ENCODE data around the gene SART3. TPM values are rescaled to one million over a fixed set of nuclear protein-coding genes. Genes with fewer than 3 reads are reported as not detected.

Gene SART3
- total and polyA plus RNA-seq, 10 donors: 13.1 to 118 (median 64.9) TPM

DNA sequence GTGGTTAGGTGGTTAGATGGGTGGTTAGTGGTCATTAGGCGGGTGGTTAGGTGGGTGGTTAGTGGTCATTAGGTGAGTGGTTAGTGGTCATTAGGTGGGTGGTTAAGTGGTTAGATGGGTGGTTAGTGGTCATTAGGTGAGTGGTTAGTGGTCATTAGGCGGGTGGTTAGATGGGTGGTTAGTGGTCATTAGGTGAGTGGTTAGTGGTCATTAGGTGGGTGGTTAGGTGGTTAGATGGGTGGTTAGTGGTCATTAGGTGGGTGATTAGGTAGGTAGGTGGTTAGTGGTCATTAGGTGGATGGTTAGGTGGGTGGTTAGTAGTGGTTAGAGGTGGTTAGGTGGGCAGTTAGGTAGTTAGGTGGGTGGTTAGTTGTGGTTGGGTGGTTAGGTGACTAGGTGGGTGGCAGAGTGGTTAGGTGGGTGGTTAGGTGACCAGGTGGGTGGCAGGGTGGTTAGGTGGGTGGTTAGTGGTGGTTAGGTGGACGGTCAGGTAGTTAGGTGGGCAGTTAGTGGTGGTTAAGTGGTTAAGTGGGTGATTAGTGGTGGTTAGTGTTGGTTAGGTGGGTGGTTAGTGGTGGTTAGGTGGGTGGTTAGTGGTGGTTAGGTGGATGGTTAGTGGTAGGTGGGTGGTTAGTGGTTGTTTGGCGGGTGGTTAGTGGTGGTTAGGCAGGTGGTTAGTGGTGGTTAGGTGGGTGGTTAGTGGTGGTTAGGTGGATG lies 44.9 kb upstream of the SART3 start:
- TF ChIP-seq, protein P1, sequence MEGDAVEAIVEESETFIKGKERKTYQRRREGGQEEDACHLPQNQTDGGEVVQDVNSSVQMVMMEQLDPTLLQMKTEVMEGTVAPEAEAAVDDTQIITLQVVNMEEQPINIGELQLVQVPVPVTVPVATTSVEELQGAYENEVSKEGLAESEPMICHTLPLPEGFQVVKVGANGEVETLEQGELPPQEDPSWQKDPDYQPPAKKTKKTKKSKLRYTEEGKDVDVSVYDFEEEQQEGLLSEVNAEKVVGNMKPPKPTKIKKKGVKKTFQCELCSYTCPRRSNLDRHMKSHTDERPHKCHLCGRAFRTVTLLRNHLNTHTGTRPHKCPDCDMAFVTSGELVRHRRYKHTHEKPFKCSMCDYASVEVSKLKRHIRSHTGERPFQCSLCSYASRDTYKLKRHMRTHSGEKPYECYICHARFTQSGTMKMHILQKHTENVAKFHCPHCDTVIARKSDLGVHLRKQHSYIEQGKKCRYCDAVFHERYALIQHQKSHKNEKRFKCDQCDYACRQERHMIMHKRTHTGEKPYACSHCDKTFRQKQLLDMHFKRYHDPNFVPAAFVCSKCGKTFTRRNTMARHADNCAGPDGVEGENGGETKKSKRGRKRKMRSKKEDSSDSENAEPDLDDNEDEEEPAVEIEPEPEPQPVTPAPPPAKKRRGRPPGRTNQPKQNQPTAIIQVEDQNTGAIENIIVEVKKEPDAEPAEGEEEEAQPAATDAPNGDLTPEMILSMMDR (IDR thresholded peaks at IDR 0.05 in 8 of 11, conservative IDR thresholded peaks at IDR 0.05 in 3 of 11): no peak
- TF ChIP-seq POLR2AphosphoS5 (IDR thresholded peaks at IDR 0.05): no peak
- no peak for TF ChIP-seq POLR2A (IDR thresholded peaks at IDR 0.05)
- Histone ChIP-seq H3K4me3 (no peak overlapping the region), H3K27me3 (replicated peaks in 1 of 7) (peaks cover 0 to 13% (median 0%) of the 10 kb centered on the region in 7 donors), H3K27ac (peak overlapping the region in 1 of 8 donors; percentile 21), H3K36me3 (no peaks in the 10 kb centered on the region), H3K9me3 (no peaks in the 10 kb centered on the region), H3K4me1 (peaks cover 0 to 12% (median 0%) of the 10 kb centered on the region in 6 donors)
- DNase-seq: no peak
- intact Hi-C loops (cut with DNase I; ENCODE audit: low total_unique reads): no loop called here
- WGBS, 5 donors: 74 to 91% (median 80%) methylated on average over 4 of the region's 4 CpGs

DNA sequence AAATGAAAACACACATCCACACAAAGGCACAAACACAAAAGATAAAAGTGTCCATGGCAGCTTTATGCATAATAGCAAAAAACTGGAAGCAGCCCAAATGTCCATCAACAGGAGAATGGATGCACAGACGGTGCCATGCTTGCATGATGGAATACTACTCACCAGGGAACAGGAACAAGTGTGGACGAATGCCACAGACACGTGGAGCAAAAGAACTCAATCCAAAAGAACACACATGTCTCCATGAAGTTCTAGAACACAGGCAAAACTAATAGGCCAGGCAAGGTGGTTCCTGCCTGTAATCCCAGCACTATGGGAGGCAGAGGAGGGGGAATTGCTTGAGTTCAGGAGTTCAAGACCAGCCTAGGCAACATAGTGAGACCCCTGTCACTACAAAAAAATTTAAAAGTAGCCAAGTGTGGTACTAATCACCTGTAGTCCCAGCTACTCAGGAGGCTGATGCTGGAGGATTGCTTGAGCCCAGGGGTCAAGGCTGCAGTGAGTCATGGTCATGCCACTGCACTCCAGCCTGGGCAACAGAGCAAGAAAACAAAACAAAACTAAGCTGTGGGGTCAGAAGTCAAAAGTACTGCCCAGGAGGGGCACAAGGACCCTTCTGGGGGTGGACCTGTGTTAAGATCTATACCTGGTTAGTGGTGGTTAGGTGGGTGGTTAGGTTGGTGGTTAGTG lies 44.2 kb upstream of the SART3 start:
- Histone ChIP-seq H3K27me3 (replicated peaks in 1 of 7) (peaks cover 0 to 13% (median 0%) of the 10 kb centered on the region in 7 donors), H3K36me3 (no peaks in the 10 kb centered on the region), H3K4me1 (peaks cover 0 to 9% (median 0%) of the 10 kb centered on the region in 6 donors), H3K4me3 (no peak overlapping the region), H3K27ac (no peak overlapping the region), H3K9me3 (no peaks in the 10 kb centered on the region)
- WGBS, 5 donors: 74 to 93% (median 84%) methylated on average over 3 of the region's 3 CpGs
- DNase-seq: no peak
- intact Hi-C loops (cut with DNase I; ENCODE audit: low total_unique reads): no loop called here
- TF ChIP-seq, protein P1 (IDR thresholded peaks at IDR 0.05 in 8 of 11, conservative IDR thresholded peaks at IDR 0.05 in 3 of 11): no peak
- TF ChIP-seq POLR2A (IDR thresholded peaks at IDR 0.05): no peak
- no peak for TF ChIP-seq POLR2AphosphoS5 (IDR thresholded peaks at IDR 0.05)

GRCh38 chr12:108604208-108604941 lies 43.4 kb upstream of the SART3 start:
- H3K27ac ChIP-seq: no peak overlapping the region
- TF ChIP-seq POLR2A (IDR thresholded peaks at IDR 0.05): no peak
- TF ChIP-seq POLR2AphosphoS5 (IDR thresholded peaks at IDR 0.05): no peak
- TF ChIP-seq, protein P1 (IDR thresholded peaks at IDR 0.05 in 8 of 11, conservative IDR thresholded peaks at IDR 0.05 in 3 of 11): no peak
- no peaks in the 10 kb centered on the region for H3K9me3 ChIP-seq
- peaks cover 0 to 13% (median 0%) of the 10 kb centered on the region in 7 donors for H3K27me3 ChIP-seq (replicated peaks in 1 of 7)
- H3K36me3 ChIP-seq: no peaks in the 10 kb centered on the region
- WGBS, 5 donors: 56 to 65% (median 64%) methylated on average over 14 of the region's 14 CpGs
- no peak for DNase-seq
- H3K4me1 ChIP-seq: peaks cover 0 to 2% (median 0%) of the 10 kb centered on the region in 6 donors
- intact Hi-C loops (cut with DNase I; ENCODE audit: low total_unique reads): no loop called here
- no peak overlapping the region for H3K4me3 ChIP-seq
